ENCODE data around the gene DNAJB13.

DNAJB13 gene

DNA sequence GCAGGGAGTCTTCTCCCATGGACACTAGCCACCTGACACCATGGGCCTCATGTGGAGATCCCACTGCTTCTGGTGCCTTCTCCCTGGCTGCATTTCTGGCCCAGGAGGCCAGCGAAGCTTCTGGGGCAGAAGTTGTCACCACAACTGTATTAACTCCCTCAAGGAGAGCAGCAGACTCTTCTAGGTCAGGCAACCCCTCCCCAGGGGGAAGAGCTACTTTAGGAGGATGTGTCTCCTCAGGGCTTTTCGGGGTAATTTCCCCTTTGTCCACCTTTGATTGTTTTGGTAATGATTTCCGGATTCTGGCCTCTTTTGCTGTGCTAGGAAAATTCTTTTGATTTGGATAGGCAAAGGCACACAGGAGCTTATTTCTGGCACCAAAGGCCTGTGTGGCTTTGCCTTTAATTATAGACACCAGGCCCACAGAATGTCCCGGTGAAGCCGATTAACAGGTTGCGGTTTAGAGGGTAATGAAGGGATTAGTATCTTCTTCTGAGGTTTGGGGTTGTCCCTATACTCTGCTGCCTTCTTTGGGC, 40.7 kb downstream of the DNAJB13 start:
- peak; percentile 71 for ATAC-seq (replicated peaks)
- H3K4me1 Mint-ChIP-seq: peaks cover 20 to 45% of the 10 kb centered on the region in 2 donors
- DNase-seq: no peak
- no peaks in the 10 kb centered on the region for H3K36me3 Mint-ChIP-seq
- peak overlapping the region; percentile 46 to 48 for H3K4me3 Mint-ChIP-seq
- peak overlapping the region; percentile 81 for H3K27ac Mint-ChIP-seq
- H3K9me3 Mint-ChIP-seq: no peaks in the 10 kb centered on the region
- no peaks in the 10 kb centered on the region for H3K27me3 Mint-ChIP-seq

DNA sequence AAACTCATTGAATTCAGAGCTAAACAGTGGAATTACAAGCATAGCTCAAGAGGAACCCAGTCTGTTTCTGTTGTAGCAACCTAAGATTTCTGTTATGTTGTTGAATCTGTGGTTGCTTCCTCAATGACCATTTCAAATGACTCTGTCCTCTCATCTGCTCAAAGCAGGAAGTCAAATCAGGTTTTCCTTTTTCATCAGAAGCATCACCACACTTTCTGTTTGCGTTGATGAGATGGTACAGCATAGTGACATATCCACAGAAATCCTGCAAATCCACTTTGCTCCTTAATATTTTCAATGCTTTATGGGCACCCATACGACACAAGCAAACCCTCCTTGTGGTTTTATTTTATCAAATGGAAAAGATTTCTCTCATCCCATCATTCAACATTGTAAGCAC, 44.4 kb downstream of the DNAJB13 start:
- Mint-ChIP-seq H3K36me3 (no peaks in the 10 kb centered on the region), H3K4me3 (peak overlapping the region; percentile 19 to 35), H3K9me3 (no peaks in the 10 kb centered on the region), H3K4me1 (peaks cover 32 to 79% of the 10 kb centered on the region in 2 donors), H3K27me3 (no peaks in the 10 kb centered on the region), H3K27ac (peak overlapping the region; percentile 94)
- ATAC-seq (replicated peaks): peak; percentile 73 to 75
- no peak for DNase-seq

DNA sequence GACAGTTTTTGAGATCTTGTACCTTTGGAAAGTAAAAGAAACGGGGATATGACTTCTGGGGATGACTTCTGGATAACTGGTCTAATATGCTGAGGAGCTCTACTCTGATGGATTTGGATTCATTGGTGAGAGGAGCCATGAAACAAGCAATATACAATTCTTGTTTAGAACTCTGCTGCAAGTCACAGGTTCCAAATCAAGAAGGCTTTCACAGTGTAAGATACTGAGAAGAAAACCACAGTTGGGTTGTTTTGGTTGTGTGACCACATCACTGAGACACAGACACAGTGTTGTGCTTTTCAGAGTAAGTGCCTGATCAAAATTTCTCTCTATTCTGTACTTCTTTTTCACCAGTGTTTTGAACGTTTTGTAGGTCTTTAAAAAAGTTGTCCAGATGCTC, 44.9 kb downstream of the DNAJB13 start:
- Mint-ChIP-seq H3K27ac (peak overlapping the region; percentile 94), H3K4me1 (peaks cover 32 to 79% of the 10 kb centered on the region in 2 donors), H3K4me3 (peak overlapping the region in 1 of 2 donors; percentile 19), H3K27me3 (no peaks in the 10 kb centered on the region), H3K9me3 (no peaks in the 10 kb centered on the region), H3K36me3 (no peaks in the 10 kb centered on the region)
- ATAC-seq (replicated peaks) (peak; percentile 56 to 57), DNase-seq (no peak)

DNA sequence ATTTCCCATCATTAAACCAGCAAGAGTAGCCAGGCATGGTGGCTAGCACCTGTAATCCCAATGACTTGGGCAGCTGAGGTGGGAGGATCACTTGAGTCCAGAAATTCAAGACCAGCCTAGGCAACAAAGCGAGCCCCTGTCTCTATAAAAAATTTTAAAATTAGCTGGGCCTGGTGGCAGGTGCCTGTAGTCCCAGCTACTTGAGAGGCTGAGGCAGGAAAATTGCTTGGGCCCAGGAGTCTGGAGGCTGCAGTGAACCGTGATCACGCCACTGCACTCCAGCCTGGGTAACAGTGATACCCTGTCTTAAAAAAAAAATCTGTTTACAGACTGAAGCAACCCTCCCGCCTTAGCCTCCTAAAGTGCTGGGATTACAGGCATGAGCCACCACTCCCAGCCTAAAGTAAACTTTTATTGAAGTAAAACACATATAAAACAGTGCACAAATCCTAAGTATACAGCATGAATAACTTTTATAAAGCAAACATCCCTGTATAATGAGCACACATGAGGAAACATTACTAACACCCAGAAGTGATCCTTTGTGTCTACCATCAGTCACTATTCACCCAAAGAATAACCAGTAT, 45.4 kb downstream of the DNAJB13 start:
- H3K9me3 Mint-ChIP-seq: no peaks in the 10 kb centered on the region
- H3K27ac Mint-ChIP-seq: peak overlapping the region; percentile 94
- ATAC-seq (replicated peaks) (no peak), DNase-seq (no peak)
- peaks cover 0 to 2% of the 10 kb centered on the region in 2 donors for H3K36me3 Mint-ChIP-seq
- H3K27me3 Mint-ChIP-seq: no peaks in the 10 kb centered on the region
- no peak overlapping the region for H3K4me3 Mint-ChIP-seq
- peaks cover 32 to 76% of the 10 kb centered on the region in 2 donors for H3K4me1 Mint-ChIP-seq

DNA sequence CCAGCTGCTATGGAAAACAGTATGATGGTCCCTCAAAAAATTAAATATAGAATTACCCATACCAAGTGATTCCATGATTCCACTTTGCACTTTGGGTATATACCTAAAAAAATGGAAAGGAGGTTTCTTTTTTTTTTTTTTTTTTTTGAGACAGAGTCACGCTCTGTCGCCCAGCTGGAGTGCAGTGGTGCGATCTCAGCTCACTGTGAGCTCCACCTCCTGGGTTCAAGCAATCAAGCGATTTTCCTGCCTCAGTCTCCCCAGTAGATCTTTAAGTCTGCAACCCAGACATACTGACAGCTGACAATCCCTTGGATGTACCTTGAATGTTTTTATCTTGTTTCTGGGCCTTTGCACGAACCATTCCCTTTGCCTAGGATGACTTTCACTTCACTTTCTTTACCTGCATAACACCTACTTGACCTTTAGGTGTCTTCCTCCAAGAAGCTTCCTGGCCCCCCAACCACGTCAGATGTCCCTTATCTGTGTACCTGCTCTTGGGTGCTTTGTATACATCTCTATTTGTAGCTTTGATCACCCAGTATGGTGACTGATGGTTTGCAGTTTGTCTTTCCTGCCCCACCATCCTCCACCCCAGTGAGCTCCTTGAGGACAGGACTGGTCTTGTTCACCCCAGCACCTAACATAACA, 46.4 kb downstream of the DNAJB13 start:
- Mint-ChIP-seq H3K27me3 (no peaks in the 10 kb centered on the region), H3K4me3 (peak overlapping the region; percentile 10 to 34), H3K9me3 (no peaks in the 10 kb centered on the region), H3K36me3 (peaks cover 2 to 7% of the 10 kb centered on the region in 2 donors), H3K27ac (peak overlapping the region; percentile 84), H3K4me1 (peaks cover 24 to 66% of the 10 kb centered on the region in 2 donors)
- DNase-seq (no peak), ATAC-seq (replicated peaks) (peak; percentile 57 to 67)

DNA sequence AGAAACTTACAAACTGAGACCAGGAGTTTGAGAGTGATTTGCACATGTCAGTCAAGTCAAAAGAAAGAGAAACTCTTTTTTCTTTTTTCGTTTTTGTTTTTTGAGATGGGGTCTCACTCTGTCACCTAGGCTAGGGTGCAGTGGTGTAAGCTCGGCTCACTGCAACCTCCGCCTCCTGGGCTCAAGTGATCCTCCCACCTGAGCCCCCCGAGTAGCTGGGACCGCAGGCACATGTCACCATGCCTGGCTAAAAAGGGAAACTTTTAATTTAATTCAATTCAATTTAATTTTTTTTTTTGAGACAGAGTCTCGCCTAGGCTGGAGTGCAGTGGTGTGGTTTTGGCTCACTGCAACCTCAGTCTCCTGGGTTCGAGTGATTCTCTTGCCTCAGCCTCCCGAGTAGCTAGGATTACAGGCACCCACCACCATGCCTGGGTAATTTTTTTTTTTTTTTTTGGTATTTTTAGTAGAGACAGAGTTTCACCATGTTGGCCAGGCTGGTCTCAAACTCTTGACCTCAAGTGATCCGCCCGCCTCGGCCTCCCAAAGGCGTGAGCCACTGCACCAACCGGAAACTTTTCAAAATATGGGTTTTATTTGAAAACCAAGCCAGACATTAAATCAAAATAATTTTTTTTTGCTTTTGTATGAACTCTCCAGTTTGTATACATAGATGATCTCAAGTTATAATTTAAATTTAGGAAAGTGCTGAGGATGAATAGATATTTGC, 48.2 kb downstream of the DNAJB13 start:
- Mint-ChIP-seq H3K9me3 (no peaks in the 10 kb centered on the region), H3K27ac (peak overlapping the region; percentile 72), H3K4me1 (peaks cover 21 to 55% of the 10 kb centered on the region in 2 donors), H3K27me3 (no peaks in the 10 kb centered on the region), H3K4me3 (no peak overlapping the region), H3K36me3 (peaks cover 2 to 24% of the 10 kb centered on the region in 2 donors)
- ATAC-seq (replicated peaks) (no peak), DNase-seq (no peak)

DNA sequence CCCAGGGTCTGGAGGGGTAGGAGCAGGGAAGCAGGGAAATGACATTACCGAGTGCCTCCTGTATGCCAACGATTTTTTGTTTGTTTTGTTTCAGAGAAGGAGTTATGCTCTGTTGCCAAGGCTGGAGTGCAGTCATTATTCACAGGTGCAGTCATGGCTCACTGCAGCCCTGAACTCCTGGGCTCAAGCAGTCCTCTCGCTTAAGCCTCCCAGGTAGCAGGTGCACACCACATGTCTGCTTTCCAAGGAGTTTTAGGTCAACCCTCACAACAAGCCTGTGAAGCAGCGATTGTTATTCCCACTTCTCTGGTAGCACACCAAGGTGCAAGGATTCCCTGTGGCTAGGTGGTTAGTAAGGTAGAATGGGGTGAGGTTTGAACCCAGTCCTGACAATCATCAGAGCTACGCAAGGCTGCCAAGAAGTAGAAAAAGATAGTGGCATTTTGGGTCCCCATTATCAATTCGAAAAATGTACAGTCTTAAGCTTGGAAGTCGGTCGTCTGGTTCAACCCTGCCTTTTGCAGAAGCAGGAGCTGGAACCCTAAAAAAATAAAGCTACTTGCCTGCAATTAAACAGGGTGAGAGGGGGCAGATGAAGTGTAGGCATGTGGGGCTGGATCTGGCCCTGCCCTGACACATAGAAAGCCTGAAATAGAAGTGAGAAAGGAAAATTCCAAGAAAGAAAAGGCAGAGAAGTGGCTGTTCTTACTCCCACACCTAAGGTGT, 48.9 kb downstream of the DNAJB13 start:
- Mint-ChIP-seq H3K4me1 (peaks cover 21 to 52% of the 10 kb centered on the region in 2 donors), H3K36me3 (peaks cover 2 to 24% of the 10 kb centered on the region in 2 donors)

DNA sequence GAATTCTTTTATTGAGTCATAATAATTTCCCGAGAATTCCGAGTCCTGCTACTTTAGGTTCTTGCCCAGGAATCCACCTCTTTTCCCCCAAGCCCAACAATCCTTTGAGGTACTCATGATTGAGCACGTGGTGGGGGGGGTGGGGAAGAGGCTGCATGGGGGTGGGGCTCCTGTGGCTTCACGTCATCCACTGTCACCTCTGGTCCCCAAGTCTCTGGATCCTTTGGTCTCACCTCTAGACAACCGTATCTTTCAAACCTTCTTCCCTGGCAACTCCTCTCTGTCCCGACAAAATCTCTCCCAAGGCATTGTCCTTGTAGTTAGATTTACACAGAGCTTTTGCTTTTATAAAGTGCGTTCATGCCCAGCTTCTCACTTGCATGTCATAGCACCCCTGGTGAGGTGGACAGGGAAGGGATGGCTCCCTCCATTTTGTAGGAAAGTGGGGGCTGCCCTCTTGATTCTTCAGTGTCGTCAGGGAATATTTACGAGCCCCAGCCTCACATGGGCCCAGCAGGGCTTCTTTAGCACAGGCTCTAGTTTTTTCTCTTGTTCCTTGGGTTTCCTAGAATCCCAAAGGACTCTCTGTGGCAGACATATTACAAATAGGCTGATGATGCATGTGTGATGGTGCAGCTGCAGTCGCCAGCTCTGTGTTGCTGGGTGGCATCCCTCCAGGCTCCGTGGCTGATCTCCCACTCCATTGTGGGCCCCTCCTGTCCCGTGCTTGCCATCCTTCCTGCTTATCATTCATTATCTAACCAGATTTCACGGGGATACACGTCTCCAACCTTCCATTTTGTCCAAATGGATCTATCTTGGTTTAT, 49.7 kb downstream of the DNAJB13 start:
- H3K27ac Mint-ChIP-seq: no peak overlapping the region
- no peak for ATAC-seq (replicated peaks)
- DNase-seq: no peak
- H3K9me3 Mint-ChIP-seq: no peaks in the 10 kb centered on the region
- no peak overlapping the region for H3K4me3 Mint-ChIP-seq
- H3K4me1 Mint-ChIP-seq: peaks cover 23 to 52% of the 10 kb centered on the region in 2 donors
- H3K36me3 Mint-ChIP-seq: peaks cover 2 to 24% of the 10 kb centered on the region in 2 donors
- no peaks in the 10 kb centered on the region for H3K27me3 Mint-ChIP-seq

More for the DNA sequence above, 48.9 kb downstream of the DNAJB13 start:
- no peak for DNase-seq
- no peaks in the 10 kb centered on the region for H3K9me3 Mint-ChIP-seq
- peak; percentile 23 to 26 for ATAC-seq (replicated peaks)
- no peak overlapping the region for H3K4me3 Mint-ChIP-seq
- H3K27me3 Mint-ChIP-seq: no peaks in the 10 kb centered on the region
- H3K27ac Mint-ChIP-seq: peak overlapping the region; percentile 72

DNA sequence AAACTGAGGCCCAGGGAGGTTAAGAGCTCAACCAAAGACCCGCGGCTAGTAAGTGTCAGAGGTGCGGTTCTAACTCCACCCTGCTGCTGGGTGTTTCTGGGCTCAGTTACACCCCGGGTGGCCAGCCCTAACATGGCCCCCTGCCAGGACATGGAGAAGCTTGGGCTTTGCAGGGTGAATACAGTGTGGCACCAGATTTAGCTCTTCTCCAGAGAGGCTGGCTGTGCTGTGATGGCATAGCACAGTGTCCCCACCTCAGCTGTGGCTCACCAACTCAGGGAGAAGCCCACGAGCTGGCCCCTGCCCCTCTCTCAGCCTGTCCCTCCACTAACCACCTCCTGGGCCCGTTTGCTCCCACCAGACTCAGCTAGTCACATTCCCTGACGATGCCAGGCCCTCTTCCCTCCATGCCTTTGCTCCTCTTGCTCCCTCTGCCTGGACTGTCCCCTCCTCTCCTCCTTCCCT, 51.0 kb downstream of the DNAJB13 start:
- no peaks in the 10 kb centered on the region for H3K9me3 Mint-ChIP-seq
- no peak for DNase-seq
- ATAC-seq (replicated peaks): no peak
- H3K27me3 Mint-ChIP-seq: no peaks in the 10 kb centered on the region
- peaks cover 22 to 44% of the 10 kb centered on the region in 2 donors for H3K4me1 Mint-ChIP-seq
- H3K4me3 Mint-ChIP-seq: no peak overlapping the region
- peak overlapping the region; percentile 16 for H3K27ac Mint-ChIP-seq
- H3K36me3 Mint-ChIP-seq: peaks cover 2 to 27% of the 10 kb centered on the region in 2 donors

DNA sequence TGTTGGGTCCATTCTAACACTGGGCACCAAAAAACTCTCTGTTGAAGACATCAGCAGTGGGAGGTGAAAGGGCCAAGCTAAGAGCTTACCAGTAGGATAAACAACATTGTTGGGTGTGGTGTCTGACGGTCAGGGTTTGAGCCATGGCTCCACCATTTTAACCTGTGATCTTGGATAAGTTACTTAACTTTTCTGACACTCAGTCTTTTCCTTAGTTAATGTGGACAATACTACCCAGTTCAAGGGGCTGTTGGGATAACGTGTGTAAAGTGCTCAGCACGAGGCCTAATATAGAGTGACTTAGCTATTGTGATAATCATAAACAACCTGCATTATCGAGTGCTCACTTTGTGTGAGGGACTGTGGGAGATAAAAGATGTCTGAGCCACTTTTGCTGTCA, 52.0 kb downstream of the DNAJB13 start:
- Mint-ChIP-seq H3K4me3 (no peak overlapping the region), H3K9me3 (no peaks in the 10 kb centered on the region), H3K36me3 (peaks cover 2 to 27% of the 10 kb centered on the region in 2 donors), H3K27ac (no peak overlapping the region), H3K27me3 (no peaks in the 10 kb centered on the region), H3K4me1 (peaks cover 17 to 34% of the 10 kb centered on the region in 2 donors)
- ATAC-seq (replicated peaks) (no peak), DNase-seq (no peak)

DNA sequence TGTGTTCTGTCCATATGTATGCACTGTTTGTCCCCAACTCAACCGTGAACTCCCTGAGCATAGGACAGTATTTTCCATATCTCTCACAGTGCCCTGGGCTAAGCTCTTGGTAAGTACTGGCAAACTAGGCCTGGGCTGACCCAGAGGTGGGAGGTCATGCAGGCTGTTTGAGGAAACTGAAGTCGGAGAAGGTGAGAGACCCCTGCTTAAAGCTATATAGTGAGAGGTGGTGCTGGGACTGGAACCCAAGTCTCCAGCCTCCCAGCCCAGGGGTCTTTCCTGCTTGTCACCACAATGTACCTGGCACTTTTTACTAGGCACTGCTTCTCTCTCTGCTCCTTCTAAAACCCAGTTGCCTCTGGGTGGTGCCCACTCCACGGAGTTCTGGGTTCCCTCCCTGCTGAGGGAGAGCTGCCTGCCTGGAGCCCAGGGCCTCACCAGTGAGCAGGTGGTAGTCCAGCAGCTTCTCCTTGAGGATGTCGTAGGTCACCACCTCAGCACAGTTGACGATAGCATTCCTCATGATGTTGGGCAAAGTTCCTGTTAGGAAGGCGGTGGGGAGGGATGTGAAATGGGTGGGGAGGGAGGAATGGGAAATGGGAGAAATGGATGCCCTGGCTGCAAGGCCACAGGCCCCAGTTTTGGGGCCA, 53.3 kb downstream of the DNAJB13 start:
- no peak for ATAC-seq (replicated peaks)
- H3K4me3 Mint-ChIP-seq: no peak overlapping the region
- H3K27me3 Mint-ChIP-seq: no peaks in the 10 kb centered on the region
- H3K36me3 Mint-ChIP-seq: peaks cover 2 to 27% of the 10 kb centered on the region in 2 donors
- no peak overlapping the region for H3K27ac Mint-ChIP-seq
- peaks cover 19 to 32% of the 10 kb centered on the region in 2 donors for H3K4me1 Mint-ChIP-seq
- no peaks in the 10 kb centered on the region for H3K9me3 Mint-ChIP-seq
- DNase-seq: no peak

DNA sequence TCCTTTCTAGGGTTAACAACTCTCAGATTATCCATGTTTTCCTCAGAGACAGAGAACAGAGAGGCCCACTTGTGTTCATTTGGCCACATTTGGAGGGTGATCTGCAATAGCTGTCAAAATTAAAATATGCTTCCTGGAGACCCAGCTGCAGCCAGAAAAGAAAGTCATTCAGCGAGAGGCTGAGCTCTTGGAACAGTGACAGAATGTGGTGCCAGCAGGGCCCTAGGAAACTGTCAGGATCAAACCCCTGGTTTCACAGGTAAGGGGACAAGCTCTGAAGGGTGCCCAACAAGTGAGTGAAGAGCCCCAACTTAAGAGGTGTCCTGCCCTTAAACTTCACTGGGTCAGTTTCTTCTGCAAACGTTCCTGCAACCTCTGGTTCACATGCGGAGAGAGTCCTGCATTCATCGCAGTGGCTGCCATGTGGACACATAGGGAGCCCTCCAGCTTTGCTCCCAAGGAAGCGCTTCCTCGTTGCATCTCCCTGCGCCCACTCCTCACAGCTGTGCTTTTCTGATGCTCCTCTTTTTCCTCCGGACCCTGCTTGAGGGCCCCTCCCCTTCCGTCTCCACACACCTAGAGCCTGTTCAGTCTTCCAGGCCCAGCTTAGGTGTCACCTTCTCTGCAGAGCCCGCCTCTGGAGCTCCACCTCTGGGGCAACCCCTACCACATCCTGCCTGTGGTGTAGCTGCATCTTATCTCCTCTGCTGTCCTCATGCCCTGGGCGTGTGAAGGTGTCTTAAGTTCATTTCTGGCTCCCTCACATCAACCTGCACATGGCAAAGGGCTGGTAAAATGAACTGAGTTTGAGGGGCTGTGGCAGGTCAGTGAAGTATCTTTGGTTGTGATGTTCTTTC, 54.2 kb downstream of the DNAJB13 start:
- ATAC-seq (replicated peaks) (peak; percentile 90 to 94), DNase-seq (no peak)
- Mint-ChIP-seq H3K4me3 (no peak overlapping the region), H3K36me3 (peaks cover 2 to 32% of the 10 kb centered on the region in 2 donors), H3K4me1 (peaks cover 16 to 25% of the 10 kb centered on the region in 2 donors), H3K27ac (no peak overlapping the region), H3K9me3 (no peaks in the 10 kb centered on the region), H3K27me3 (no peaks in the 10 kb centered on the region)

Measured in stimulated activated naive B cell treated with anti-CD40 and anti-IgM and Interleukin-4, amounts not matched to agents 10 μg/mL and 1 μg/mL and 100 μg/mL, for 72 hours (primary cell).